HG03432 (cell line): ENCODE results near the gene GRHL3.

Experiments used
- ATAC-seq: cut with Tn5 transposase; IDR thresholded peaks from one replicate; pipeline ENCODE4 v1.9.1; 2021; ENCODE audit warnings: mild to moderate bottlenecking, moderate library complexity; ENCODE audit not compliant: unreplicated experiment

The GRHL3 gene

DNA sequence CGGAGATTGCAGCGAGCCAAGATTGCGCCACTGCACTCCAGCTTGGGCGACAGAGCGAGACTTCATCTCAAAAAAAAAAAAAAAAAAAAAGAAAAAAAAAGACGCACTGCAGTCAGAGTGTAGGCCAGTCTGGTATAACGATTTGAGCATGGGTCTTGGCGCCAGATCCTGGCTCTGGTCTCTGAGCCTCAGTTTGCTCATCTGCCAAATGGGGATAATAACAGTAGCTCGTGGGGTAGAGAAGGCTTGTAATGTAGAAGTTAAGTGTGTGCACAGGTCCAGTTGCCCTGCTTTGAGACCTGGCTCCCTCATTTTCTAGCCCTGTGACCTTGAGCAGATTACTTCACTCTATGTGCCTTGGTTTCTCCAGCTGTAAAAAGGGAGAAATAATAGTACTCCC is 26.3 kb upstream of the GRHL3 start:
- ATAC-seq = no peak

DNA sequence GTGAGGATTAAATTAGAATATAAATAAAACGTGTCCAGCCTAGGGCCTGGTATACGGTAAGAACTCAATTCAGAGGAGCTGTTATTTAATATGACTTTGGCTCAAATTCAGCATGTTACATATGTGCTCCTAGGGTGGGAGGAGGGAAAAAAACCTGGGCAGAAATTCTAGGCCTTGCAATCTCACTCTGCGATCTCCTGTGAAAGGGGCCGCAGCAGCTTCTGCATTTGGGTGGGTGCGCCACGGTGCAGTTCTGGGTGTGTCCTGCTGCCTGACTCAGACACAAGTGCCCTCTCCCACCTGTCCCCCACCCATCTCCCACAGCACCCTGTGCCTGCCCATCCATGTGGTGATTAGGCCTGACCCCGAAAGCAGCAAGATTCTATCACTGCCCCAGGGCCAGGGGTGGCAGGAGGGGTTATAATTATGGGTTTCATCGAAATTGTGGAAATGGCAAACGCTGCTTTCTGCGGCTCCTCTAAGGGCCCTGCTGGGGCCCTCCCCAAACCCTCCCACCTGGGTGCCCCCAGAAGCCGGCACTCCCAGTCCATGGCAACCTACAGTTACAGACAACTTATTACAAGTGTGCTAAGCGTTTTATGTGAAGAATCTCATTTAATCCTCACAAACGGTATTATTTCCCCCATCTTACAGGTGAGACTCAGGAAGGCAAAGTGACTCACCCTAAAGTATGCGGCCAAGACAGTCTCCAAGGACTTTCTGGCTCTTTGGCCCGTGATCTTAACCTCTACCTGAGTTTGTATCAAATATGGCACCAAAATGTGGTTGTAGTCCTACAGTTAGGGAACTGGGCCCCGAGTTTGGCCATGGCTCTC is 25.5 kb upstream of the GRHL3 start:
- ATAC-seq = no peak

DNA sequence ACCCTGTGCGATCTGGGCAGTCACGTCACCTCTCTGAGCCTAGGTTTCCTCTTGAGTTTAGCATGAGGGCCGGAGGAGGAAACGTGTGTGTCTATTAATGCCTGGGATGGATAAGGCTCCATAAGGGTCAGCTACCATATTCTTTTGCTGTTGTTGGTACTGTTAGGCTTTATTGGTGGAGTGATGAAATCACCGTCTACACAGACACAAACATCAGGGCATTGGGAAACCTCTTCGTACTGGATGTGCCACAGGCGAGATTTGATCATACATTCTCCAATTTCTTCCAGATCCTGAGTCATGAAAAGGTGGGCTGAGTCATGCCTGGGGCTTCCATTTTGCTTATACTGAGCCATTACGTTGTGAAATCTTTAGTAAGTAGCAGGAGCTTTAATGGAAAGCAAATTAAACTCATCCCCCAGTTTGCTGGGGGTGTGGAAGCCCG is 24.9 kb upstream of the GRHL3 start:
- no peak for ATAC-seq

DNA sequence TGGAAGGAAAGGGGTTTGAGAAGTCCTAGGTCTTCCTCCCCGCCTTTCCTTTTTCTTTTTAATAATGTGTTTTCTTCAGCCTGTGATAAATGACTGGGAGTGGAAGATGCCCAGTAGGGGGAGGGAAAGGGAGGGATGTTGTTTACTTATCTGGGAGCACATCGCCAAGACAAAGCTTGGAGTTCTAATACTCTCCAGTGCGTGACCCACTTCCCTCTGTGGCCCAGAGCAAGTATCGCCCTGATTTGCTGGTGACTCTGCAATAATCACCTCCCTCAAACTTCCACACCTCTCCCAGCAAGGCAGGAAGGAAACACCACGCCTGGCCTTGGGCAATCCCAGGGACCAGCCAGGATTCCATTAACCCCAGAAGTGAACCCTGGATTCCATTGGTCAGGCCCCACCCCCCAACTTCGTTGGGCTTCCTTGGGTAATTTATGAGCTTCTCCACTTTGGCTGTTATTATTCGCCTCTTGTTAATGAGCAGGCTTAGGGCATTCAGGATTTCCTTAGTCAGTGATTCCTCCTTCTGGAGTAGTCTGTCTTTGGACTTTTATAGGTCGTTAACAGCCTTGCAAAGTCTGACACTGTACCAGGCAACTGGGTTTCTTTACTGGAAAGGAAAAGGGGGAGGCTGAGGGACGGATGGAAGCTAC is 24.3 kb upstream of the GRHL3 start:
- ATAC-seq = no peak

DNA sequence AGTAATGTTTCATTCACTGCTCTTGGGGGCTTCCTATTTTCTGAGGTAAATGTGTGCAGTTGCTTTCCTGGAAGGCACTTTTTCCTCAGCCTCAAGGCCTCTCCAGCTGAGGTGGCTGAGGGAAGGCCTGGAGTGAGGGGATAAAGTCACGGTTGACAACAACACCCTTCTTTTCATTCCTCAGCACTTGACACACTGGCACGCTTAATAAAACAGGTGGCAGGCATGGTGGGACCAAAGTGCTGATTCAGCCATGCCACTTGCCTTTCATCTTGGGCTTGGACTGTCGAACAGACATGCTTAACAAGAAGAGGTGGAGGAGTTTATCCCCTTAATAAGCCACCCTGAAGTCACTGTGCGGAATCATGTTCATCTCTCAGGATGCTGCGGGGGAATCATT is 23.6 kb upstream of the GRHL3 start:
- ATAC-seq = no peak

DNA sequence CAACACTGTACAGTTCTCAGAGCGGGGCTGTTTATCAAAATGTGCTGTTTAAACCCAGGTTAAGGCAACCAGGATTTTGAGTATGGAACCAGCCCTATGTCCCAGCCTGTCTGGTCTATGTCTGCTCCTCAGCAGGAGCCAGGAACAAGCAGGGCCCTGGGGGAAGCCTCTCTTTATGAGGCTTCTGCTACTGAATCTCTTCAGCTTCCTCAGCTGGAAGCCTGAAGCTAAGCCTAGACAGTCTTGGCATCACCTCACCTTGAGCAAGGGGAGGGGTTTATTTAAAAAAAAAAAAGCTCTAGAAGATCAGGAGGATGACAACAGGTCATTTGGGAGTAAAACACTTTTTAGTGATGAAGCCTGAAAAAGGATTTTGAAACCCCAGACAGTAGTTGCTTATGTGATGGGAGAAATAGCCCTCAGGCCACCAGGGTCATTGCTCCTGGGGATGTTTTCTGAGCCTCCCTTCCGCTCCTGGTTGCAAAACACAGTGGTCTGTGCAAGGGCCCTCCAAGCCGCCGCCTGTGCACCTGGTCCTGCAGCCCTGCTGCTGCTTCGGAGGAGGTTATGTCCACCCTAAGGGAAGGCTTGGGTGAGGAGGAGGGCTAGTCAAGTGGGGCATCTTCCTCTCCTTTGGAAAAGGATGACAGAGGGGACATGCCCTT is 21.8 kb upstream of the GRHL3 start:
- no peak for ATAC-seq

DNA sequence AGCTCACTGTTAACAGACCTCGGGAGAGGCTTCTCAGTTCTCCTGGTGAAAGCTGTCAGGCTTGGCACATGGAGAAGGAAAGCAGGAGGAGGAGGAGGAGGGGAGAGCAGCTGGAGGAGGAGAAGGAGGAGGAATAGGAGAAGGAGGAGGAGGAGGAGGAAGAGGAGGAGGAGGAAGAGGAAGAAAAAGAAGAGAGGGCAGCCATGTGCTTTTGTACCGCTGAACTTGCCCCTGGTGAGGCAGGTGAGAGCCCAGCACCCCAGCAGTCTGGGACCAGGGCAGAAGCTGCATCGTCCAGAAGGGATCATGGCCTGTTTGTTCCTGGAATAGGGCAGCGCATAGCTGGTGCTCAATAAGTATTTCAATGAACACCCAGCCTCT is 21.3 kb upstream of the GRHL3 start:
- ATAC-seq = no peak

DNA sequence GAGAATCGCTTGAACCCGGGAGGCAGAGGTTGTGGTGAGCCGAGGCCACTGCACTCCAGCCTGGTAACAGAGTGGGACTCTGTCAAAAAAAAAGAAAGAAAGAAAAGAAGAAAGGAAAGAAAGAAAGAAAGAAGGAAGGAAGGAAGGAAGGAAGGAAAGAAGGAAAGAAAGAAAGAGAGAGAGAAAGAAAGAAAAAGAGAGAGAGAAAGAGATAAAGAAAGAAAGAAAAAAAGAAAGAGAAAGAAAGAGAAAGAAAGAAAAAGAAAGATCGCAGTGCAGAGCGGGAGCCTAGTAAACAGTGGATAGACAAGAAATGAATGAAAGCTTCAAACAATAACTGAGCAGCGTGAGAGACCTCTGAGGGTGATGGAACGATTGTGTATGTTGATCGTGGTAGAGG is 20.6 kb upstream of the GRHL3 start:
- no peak for ATAC-seq

DNA sequence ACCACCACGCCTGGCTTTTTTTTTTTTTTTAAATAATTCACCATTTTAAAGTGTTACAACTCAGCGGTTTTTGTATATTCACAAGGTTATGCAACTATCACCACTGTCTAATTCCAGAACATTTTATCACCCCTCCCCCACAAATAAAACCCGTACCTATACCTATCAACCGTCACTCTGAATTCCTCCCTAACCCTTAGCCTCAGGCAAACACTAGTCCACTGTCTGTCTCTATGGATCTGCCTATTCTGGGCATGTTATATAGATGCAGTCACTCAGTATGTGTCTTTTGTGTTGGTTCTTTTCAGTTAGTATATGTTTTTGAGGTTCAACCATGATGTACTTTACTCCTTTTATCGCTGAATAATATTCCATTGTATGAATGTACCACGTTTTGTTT is 19.3 kb upstream of the GRHL3 start:
- no peak for ATAC-seq

DNA sequence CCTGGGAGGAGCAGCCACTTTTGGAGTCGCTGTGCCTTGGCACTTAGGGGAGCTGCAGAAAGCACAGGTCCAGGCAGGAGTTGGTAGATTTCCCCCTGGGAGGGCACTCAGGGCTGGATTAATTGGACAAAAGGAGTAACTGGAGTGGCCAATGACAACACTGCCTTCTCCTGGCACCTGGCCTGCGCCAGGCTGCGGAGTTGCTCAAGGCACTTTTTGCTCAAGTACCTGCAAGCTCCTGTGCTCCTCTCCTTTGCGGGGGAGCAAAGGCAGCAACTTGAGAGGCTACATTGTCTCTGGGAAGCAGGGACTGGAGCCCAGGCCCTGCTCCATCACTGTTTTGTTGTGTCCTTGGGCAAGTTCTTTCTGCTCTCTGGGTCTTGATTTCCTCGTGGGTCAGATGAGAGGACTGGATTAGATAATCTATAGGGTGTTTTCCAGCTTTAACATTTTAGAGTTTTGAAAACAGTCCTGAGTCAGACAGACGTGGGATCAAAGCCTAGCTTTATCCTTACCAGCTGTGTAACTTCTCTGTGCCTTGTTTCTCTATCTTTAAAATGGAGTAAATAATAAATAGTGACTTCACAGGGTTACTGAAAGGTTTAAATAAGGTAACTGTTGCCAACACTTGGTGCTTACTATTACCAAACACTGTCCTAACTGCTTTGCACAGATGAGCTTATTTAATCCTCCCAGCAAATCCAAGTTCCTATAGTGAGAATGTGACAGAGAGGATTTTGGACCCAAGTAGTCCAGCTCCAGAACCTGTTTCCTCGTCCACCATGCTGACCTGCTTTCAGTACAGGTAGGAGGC is 18.0 kb upstream of the GRHL3 start:
- ATAC-seq = no peak

DNA sequence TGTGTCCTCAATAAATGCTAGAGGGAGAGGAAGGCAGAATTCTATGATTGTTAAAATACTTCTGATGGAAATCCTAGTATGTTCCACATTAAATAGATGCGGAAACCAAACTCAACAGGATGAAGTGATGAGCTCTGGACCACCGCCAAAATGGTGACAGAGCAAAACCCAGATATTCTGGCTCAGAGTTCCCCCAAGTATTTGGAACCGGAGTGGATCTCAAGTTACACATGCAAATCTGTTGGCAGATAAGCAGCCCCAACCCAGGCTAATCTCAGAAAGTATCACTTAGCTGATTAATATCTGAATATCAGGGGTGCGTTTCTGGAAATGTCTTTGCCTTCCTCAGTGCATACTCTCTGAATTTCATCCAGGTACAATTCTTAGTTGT is 17.4 kb upstream of the GRHL3 start:
- ATAC-seq = no peak

DNA sequence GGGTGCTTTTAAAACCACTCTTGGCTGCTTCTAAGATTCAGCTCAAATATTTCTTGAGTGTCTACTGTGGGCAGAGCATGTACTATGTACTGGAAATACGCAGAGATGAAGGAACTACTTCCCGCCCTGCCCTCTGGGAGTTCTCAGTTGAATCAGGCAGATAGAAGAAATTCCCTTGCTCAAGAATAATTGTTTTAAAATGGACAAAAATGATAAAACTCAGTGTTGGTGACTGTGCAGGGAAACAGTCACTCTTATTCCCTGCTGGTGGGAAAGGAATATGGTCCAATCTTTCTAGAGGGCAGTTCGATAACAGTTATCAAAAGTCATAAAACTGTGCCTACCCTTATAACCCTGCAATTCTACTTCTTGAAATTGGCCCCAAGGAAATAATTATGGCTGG is 16.9 kb upstream of the GRHL3 start:
- no peak for ATAC-seq

DNA sequence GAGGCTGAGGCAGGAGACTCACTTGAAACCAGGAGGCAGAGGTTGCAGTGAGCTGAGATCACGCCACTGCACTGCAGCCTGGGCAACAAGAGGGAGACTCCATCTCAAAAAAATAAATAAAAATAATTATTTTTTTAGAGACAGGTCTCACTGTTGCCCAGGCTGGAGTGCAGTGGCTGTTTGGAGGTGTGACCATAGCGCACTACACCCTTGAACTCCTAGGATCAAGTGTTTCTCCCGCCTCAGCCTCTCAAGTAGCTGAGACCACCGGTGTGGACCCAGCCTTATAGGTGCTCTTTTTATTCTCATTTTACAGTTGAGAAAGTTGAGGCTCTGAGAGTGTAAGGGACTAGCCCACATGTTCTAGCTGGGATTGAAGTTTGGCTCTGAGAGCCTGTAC is 15.6 kb upstream of the GRHL3 start:
- ATAC-seq = no peak

DNA sequence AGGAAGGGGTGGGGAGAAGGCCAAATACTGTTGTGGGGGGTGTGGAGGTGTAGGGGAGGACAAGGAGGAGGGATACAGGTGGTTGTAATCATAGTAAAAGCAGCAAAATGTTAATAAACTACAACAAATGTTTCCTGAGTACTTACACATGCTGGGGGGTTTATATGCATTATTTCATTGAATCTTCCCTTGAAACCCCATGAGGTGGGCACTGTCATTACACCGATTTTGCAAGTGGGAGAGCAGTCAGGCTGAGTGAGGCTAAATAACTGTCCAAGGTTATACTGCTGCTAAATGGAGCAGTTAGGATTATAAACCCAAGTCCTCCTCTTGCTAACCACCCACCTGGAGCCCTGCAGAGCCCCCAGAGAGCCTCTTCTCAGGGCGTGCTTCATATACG is 14.4 kb upstream of the GRHL3 start:
- no peak for ATAC-seq

DNA sequence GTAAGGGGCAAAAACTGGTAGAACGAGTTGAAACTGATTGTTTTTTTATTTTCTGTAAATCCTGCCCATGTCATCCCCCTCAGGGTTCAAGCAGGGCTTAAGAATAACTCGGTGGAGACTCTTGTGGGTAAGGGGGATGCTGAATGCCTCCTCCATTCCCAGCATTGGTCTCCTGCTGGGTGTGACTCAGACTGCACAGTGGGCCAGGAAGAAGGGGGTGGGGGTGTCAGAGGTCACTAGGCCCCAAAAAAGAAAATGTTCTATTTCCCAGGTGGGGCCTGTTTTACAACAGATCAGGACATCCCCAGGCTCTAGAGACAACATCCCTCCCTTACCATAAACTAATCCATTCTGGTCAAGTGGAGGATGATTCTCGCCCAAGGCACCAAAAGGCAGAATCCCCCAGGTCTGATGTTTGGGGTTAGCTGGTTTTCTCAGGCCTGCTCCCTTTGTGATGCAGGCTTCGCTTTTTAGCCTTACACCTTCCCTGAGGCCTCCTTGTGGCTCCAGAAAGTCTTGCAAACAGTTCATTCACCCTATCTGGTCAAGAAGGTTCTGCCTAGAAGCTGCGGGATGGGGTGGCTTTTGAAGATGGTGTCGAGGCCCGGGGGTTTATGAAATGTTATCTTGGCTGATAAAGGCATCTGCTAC is 10.7 kb upstream of the GRHL3 start:
- ATAC-seq = no peak

DNA sequence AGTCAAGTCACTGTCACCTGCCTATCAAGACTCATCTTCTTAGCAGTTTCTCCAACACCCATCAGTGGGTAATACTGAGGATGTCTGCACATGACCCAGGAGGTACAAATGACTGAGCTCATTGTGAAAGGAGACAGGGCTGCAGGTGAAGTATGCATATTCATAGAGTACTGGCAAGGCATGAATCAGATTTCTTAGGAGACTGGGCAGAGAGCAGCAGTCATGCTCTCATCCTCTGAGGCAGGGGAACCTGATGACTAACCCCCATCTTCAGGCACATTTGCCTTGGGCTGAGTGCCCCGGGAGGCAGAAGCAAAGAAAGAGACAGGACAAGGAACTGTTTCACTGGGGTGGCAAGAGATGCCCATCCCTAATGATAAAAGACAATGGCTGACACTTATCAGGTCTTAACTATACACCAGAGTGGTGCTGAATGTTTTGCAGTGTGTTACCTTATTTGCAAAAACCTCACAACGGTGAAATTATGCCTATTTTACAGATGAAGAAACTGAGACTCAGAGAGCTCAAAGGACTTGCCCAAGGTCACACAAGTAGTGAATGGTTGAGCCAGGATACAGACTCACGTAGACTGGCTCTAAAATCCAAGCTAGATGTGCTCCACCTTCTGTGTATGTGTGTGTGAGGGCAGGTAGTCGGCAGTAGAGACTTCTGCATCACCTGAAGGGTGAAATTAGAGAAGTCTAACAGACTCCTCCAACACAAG is 9.2 kb upstream of the GRHL3 start:
- ATAC-seq = no peak

DNA sequence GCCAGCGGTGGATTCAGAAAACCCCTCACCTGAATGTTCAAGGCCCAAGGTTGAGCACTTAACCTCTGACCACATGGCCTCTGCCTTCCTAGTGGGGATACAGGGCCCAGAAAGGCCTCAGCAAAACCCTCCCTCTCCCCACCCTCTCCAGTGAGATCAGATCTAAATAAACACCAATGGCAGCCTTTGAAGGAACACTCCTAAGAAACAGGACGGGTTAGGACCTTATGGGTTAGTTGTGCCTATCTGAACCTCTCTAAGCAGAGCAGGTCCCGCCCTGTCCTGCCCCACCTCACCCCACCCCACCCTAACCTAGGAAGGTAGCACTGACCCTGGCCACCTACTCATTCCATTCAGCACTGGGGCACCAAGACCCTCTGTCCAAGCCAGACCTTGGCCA is 7.9 kb upstream of the GRHL3 start:
- ATAC-seq = no peak

DNA sequence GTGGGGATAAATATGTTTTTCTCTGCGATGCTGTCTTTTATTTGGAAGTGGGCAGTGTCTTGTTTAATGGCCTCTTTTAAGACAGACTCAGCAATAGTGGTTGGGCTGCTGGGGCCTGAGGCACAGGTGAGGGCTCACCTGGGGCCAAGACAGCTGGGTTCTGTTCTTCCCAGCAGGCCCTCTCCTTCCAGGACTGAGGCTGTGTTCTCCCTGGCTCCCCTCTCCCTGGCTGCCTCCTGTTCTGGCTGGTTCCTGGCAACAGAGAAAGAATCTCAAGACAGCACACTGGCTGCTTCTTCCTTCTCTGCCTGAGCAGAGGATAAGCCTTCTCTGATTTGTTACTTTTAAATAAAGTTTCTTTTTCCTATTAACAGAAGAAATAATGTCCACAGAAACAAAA is 7.4 kb upstream of the GRHL3 start:
- no peak for ATAC-seq

DNA sequence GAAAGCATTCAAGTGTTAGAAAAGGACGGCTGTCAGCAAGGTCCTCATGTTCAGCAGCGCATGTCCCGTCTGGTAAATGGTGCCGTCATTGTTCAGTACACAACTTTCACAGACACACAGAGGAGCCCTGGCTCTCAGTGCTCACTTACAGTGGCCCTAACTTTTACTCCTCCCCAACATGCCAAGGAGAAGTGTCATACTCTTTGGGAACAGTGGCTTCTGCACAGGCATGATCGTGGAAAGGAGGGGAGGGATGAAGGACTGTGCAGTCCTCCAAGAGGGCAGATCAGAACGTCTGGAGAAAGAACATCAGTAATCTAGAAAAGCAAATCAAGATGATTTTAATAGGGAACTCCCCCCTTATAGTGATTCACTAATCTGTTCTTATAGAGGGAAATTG is 3.8 kb upstream of the GRHL3 start:
- ATAC-seq = no peak

DNA sequence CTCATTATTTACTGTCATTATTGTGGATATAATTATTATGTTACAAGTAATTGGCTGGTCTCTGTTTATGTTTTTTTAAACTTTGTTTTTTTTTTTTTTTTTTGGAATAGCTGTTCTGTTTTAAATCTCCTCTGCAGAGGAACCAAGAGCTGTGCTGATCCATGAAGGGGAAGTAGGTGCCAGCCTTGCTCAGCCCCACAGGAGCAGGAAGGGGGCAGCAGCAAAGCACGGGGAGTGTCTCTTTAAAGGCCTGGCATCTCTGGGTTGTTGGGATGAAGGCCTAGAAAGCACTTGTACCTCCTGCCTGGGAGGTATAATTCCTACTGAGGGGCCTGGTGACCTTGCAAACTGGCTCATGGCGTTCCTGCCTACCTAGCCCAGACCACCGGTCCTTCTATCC is 2.5 kb upstream of the GRHL3 start:
- ATAC-seq = no peak
